Vagina (tissue), 2 donors: ENCODE data around the gene THAP4.

ENCODE experiments used
- POLR2A ChIP-seq, 2 donors: fragments of 450-650 bp; IDR thresholded peaks; one replicate each; pipeline ENCODE4 v1.6.1; 2017; ENCODE audit warnings: antibody characterized with exemption in 2 of 2, mild to moderate bottlenecking in 2 of 2, moderate library complexity in 2 of 2
- POLR2AphosphoS5 ChIP-seq, 2 donors: sonication (generic); formaldehyde crosslinking; IDR thresholded peaks; one replicate each; pipeline ENCODE4 v1.9.0; 2017; ENCODE audit warnings: antibody characterized with exemption in 2 of 2, mild to moderate bottlenecking in 2 of 2, low read depth in 1 of 2; ENCODE audit not compliant: insufficient read depth in 1 of 2
- TF ChIP-seq, protein P1 (sequence below), 3 experiments: fragments of 450-650 bp in 2 of 3; fragments of 200-600 bp in 1 of 3; sonication (generic) in 1 of 3; IDR thresholded peaks; one replicate each; pipeline ENCODE4 v1.5.1; 2017 to 2019; ENCODE audit warnings: antibody characterized with exemption in 3 of 3, mild to moderate bottlenecking in 2 of 3, moderate library complexity in 2 of 3

DNA sequence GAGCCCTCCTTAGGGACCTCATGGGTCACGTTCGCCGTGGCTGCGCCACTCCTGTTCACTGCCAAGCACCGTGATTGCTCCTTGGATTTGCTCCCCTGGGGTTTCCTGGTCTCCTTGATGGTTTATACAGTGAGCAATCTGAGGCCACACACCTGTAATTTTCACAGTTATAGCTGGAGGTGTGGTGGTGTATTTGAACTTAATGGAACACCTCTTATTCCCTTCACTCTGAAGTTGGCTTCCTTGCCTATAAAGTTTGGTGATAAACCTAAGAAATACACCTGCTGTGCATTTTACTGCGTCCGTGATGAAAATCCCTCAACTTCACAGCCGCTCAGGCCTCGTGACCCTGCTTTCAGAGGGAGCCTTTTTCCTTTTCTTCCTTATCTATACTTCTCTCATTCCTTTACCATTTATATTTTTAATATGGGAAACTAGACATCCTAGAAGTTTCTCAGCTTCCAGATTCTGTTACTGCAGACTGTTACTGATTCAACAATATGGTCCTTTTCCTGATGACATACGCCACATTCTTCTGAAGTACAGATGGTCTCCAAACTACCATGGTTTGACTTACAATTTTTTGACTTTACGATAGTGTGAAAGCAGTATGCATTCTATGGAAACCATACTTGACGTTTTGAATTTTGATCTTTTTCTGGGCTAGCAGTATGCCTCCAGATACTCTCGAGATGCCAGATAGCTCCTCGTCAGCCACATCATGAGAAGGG is 9.1 kb upstream of the THAP4 start:
- TF ChIP-seq, protein P1, sequence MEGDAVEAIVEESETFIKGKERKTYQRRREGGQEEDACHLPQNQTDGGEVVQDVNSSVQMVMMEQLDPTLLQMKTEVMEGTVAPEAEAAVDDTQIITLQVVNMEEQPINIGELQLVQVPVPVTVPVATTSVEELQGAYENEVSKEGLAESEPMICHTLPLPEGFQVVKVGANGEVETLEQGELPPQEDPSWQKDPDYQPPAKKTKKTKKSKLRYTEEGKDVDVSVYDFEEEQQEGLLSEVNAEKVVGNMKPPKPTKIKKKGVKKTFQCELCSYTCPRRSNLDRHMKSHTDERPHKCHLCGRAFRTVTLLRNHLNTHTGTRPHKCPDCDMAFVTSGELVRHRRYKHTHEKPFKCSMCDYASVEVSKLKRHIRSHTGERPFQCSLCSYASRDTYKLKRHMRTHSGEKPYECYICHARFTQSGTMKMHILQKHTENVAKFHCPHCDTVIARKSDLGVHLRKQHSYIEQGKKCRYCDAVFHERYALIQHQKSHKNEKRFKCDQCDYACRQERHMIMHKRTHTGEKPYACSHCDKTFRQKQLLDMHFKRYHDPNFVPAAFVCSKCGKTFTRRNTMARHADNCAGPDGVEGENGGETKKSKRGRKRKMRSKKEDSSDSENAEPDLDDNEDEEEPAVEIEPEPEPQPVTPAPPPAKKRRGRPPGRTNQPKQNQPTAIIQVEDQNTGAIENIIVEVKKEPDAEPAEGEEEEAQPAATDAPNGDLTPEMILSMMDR (IDR thresholded peaks at IDR 0.05), result no peak
- TF ChIP-seq POLR2A (IDR thresholded peaks at IDR 0.05) (no peak), POLR2AphosphoS5 (IDR thresholded peaks at IDR 0.05; ENCODE audit: insufficient read depth in 1 of 2, low read depth in 1 of 2) (no peak)
